Thyroid gland (tissue), 4 donors: ENCODE results near the gene BPNT1.

Experiments used
- POLR2A ChIP-seq, 2 donors: fragments of 450-650 bp; IDR thresholded peaks; one replicate each; pipeline ENCODE4 v1.6.1; 2017; ENCODE audit warnings: antibody characterized with exemption in 2 of 2, mild to moderate bottlenecking in 2 of 2, moderate library complexity in 1 of 2
- TF ChIP-seq, protein P1 (sequence below), 6 experiments: fragments of 200-600 bp in 3 of 6; fragments of 450-650 bp in 3 of 6; sonication (generic) in 3 of 6; IDR thresholded peaks; one replicate each; pipeline ENCODE4 v1.5.1; 2016 to 2019; ENCODE audit warnings: antibody characterized with exemption in 6 of 6, mild to moderate bottlenecking in 2 of 6, inconsistent platforms in 1 of 6, moderate library complexity in 1 of 6

DNA sequence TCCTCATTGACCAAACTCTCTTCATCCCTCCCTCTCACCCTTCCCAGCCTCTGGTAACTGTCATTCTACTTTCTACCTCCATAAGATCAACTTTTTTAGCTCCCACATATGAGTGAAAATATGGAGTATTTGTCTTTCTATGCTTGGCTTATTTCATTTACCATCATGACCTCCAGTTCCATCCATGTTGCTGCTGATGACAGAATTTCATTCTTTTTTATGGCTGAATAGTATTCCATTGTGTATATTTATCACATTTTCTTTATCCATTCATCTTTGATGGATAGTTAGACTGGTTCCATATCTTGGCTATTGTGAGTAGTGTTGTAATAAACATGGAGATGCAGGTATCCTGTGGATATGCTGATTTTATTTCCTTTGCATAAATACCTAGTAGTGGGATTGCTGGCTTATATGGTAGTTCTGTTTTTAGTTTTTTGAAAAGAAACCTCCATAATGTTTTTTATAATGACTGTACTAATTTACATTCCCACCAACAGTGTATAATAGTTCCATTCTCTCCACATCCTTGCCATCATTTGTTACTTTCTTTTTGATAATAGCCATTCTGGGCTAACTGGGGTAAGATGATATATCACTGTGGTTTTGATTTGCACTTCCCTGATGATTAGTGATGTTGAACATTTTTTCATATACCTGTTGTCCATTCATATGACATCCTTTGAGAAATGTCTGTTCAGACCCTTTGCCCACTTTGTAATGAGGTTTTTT lies 40.1 kb upstream of the BPNT1 start:
- TF ChIP-seq, protein P1, sequence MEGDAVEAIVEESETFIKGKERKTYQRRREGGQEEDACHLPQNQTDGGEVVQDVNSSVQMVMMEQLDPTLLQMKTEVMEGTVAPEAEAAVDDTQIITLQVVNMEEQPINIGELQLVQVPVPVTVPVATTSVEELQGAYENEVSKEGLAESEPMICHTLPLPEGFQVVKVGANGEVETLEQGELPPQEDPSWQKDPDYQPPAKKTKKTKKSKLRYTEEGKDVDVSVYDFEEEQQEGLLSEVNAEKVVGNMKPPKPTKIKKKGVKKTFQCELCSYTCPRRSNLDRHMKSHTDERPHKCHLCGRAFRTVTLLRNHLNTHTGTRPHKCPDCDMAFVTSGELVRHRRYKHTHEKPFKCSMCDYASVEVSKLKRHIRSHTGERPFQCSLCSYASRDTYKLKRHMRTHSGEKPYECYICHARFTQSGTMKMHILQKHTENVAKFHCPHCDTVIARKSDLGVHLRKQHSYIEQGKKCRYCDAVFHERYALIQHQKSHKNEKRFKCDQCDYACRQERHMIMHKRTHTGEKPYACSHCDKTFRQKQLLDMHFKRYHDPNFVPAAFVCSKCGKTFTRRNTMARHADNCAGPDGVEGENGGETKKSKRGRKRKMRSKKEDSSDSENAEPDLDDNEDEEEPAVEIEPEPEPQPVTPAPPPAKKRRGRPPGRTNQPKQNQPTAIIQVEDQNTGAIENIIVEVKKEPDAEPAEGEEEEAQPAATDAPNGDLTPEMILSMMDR (IDR thresholded peaks at IDR 0.05): no peak
- TF ChIP-seq POLR2A (IDR thresholded peaks at IDR 0.05): no peak
